ENCODE measurements around the gene CDCA3.

GRCh38 chr12:6809056-6809455 is 42.0 kb downstream of the CDCA3 start:
- no peak for TF ChIP-seq EZH2 (IDR thresholded peaks at IDR 0.05; ENCODE audit: borderline replicate concordance, insufficient read depth, low read depth, low read length, poor library complexity, severe bottlenecking)
- no peak for TF ChIP-seq CTCF (IDR thresholded peaks at IDR 0.05)

All from B cell (primary cell).